ENCODE measurements around the gene PHACTR2.
"Not testable (repeated sequence)": the region's sequence is repeated elsewhere in the genome, so short reads cannot be mapped to it uniquely, and the experiment has no call there.

PHACTR2 gene

DNA sequence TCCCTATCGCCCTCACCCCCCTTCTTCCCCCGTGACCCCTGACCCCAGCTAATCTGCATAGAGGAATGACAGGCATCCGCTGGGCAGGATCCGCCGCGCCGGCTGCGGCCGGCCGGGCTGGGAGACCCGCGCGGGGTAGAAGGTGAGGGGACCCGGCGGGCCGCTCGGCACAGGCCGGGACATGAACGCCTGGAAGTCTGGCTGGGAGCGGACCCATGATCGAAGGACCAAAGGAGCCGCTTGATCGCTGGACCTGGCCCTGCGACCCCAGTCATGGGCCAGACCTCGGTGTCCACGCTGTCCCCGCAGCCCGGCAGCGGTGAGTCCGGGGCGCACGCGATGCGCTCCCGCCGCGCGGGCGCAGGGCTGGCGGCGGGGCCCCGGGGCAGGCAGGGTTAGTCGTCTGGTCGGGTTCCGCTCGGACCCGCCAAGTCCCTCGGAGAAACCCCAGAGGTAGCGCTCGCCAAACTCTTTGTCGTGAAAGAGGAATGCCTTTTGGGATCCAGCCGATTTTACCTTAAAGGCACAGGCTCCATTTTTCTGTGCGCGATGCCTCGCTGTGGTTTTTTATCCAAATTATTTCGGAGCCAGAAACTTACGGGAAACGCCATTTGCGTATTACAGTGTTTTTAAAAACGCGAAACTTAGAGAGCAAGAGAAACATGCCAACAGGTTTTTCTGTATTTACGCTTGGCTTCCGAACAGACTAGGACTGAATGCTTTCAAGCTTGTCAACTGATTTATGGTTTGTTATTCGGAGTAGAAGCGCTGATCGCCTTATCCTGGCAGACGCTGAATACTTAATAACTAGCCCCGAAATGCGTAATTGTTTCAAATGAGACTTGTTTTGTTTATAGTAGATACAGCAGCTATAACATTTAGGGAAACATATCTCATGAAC is at the start of gene PHACTR2:
TSS of gene PHACTR2 (plus strand) at position 75 of the 901 bp plus-strand sequence. CDS start at position 274, 199 bp downstream.
- DNase-seq: no peak

DNA sequence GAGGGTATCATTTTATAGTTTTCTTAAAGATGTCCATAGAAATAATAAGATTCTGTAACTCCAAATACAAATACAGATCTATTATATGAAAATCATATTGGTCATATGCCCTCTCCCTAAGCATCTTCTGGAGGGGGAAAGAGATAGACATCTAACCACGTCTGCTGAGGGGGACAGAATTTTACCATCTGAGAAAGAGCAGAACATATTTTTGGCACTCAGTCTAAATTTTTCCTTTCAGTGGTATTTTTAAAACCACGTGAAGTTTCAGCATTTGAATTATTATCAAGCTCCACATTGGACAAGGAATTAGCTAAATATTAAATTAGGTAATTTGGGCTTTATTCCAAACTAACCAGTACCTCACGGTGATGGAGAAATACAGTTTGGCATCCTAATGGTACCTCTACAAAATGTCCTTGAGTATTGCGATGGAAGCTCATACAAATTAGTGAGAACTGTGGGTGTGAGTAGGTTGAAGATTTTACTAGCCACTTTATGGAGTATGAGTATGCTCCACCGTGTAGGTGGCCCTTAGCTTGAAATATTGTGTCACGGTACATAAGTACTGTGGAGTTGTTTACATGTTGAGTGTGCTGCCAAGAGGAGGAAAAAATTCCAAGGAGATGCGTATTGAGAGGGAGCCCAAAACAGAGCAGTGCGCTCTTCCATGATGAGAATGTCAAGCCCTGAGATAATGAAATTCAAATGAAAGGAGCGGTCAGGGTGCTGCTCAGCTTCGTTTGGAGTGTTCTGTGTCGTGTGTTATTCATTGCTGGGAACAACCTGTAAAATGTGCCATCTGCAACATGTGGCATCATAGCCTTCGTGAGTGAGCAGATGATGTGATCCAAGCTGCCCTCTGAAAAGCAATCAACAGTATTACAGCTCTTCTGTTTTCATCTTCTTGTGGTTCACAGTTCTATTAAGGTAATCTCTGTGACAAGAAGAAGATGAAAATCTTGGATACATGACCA is 48.4 kb upstream of the PHACTR2 start:
- no peak for DNase-seq

DNA sequence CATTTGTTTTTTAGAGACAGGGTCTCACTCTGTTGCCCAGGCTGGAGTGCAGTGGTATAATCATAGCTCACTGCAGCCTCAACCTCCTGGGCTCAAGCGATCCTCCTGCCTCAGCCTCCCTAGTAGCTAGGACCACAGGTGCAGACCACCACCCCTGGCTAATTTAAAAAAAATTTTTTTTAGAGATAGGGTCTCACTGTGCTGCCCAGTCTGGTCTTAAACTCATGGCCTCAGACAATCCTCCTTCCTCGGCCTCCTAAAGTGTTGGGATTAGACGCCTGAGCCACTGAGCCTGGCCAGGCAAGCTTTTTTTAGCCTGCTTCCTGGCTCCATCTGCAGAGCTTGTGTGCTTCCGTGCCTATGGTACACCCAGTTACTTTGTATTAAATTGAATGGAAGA is 46.6 kb upstream of the PHACTR2 start:
- DNase-seq: not testable (repeated sequence)

DNA sequence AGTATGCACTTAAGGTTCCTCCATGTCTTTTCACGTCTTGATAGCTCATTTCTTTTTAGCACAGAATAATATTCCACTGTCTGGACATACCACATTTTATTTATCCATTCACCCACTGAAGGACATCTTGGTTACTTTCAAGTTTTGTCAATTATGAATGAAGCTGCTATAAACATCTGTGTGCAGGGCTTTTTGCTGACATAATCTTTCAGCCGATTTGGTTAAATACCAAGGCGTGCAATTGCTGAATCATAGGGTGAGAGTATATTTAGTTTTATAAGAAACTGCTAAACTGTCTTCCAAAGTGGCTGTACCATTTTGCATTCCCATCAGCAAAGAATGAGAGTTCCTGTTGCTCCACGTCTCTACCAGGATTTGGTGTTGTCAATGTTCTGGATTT is 44.9 kb upstream of the PHACTR2 start:
- no peak for DNase-seq

DNA sequence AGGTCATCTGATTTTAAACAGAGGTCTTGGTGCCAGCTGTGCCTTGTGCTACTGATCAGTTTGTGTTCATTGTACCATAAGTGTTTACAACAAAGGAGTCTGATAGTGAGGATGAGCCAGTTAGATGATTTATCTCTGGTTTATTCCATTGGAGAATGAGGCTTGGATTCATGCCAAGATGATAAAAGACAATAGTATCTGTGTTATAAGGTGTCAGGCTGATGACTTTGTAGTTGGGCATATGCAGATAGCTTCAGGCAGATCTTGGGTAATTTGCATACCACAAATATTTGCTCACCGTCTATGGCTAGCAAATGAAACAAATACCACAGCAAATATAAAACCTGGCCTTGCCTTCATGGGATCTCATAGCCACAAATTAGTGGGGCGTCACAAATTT is 43.3 kb upstream of the PHACTR2 start:
- no peak for DNase-seq

DNA sequence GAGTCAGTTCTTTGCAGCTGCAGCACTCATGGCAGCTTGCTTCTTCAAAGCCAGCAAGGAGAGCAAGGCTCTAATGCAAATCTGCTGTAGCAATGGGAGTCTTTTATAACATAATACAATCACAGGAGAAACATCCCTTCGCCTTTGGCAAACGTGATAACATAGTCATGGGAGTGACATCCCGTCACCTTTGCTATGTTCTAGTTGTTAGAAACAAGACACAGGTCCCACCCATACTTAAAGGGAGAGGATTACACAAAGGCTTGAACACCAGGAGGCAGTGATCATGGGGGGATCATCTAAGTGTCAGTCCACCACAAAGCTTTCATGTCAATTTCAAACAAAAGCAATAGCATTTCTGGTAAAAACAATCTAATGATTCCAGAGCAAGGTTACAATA is 40.1 kb upstream of the PHACTR2 start:
- no peak for DNase-seq

DNA sequence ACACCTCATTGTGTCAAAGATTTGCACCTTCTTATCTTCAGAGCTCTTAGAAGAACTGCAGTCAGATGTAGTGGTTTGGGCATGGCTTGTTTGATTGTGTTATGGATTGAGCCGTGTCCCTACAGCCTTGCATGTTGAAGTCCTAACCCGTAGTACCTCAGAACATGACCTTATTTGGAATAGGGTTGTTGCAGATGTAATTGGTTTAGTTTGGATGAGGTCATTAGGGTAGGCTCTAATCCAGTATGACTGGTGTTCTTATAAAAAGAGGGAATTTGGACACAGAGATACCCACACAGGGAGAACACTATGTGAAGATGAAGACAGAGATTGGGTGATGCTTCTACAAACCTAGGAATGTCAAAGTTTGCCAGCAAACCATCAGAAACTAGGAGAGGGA is 35.4 kb upstream of the PHACTR2 start:
- no peak for DNase-seq

DNA sequence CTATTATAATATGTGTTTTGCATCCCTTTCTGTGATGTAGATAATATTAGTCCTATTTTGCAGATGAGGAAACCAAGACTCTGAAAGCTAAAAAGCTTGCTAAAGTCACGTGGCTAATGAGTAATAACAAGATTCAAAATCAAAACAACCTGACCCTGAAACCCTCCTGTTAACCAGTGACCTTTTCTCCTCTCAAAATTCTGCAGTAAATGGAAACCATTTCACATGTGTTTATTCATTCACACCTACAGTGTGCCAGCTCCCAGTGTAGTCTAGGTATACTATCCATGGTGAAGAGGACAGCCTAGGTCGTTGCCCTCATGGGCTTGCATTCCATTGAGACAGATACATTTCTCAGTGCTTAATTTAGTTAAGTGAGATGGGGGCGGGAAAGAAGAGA is 30.6 kb upstream of the PHACTR2 start:
- no peak for DNase-seq

DNA sequence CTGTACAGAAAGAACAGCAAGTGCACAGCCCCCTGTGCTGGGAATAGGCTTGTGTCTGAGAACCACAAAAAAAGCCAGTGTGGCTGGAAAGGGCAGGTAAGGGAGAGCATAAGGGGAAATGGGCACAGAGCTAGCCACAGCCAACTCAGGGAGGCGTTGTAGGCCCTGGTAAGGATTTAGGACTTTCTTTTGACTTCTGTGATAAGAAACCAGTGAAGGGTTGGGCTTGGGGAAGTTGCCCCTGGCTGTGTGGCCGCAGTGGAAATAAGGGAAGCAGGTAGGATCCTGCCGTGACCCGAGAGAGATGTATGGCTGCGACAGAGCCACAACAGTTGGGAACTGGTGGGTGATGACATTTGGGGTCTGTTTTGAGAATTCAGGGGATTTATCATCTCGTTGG is 30.0 kb upstream of the PHACTR2 start:
- no peak for DNase-seq

DNA sequence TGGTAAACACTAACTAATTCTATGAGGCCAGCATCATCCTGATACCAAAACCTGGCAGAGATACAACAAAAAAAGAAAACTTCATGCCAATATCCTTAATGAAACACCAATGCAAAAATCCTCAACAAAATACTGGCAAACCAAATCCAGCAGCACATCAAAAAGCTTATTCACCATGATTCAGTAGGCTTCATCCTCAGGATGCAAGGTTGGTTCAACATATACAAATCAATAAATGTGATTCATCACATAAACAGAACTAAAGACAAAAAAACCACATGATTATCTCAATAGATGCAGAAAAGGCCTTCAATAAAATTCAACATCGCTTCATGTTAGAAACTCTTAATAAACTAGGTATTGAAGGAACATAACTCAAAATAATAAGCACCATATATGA is 28.4 kb upstream of the PHACTR2 start:
- DNase-seq: not testable (repeated sequence)

DNA sequence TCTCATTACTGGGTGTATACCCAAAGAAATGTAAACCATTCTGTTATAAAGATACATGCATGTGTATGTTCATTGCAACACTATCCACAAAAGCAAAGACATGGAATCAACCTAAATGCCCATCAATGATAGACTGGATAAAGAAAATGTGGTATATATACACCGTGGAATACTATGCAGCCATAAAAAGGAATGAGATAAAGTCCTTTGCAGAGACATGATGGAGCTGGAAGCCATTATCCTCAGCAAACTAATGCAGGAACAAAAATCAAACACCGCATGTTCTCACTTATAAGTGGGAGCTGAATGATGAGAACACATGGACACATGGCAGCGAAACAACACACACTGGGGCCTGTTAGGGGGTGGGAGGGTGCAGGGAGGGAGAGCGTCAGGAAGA is 26.4 kb upstream of the PHACTR2 start:
- not testable (repeated sequence) for DNase-seq

DNA sequence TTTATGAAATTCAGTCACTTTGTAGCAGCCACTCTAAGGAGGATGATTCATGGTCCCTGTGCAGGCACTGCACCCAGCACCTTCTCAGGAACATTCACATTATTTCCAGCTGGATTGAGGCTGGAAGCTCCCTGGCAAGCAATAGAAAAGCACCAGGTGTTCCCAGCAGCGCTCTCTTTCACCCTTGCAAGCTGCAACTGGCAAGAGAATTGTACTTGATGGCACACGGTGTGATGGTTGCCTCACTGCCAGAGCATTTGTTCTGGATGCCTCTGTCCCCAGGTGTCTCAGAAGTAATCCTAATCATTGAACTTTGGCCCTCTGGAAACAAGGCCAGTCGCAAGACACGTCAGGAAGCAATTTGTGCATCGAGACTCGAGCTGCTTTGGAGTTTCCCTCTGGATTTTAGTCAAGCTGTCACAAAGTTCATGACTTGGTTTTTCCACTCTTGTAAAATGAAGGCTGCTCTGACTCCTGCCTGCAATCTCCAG is 24.9 kb upstream of the PHACTR2 start:
- DNase-seq: no peak

DNA sequence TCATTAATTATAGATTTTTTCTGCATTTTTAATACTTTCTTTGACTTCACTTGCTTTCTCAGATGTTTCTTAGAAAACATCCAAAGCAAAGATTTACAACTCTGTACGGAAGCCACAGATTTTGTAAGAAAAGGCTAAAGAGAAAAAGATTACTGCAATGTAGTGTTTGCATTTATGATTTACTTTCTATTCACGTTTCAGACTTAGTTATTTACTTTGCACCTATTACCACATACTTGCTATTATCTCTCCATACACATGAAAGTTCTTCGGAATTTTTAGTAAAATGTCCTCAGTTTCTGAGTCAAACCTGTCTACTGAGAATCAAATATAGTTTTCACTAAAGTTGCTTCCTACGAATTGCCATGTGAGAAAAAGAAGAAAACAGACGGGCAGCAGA is 22.2 kb upstream of the PHACTR2 start:
- DNase-seq: no peak

DNA sequence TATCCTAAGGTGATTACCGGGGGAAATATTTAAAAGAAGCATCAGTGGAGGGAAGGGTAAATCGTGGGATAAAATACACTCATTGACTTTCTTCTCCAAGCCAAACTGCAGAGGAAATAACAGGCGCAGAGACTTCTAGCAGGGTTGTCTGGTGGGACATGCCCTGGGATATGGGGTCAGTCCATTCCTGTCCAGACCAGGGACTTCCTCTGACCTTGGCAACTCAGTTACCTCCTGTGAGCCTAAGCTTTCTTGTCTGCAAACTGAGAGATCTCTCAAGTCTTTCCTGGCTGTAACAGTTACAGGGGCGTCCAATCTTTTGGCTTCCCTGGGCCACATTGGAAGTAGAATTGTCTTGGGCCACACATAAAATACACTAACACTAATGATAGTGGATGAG is 21.7 kb upstream of the PHACTR2 start:
- no peak for DNase-seq

DNA sequence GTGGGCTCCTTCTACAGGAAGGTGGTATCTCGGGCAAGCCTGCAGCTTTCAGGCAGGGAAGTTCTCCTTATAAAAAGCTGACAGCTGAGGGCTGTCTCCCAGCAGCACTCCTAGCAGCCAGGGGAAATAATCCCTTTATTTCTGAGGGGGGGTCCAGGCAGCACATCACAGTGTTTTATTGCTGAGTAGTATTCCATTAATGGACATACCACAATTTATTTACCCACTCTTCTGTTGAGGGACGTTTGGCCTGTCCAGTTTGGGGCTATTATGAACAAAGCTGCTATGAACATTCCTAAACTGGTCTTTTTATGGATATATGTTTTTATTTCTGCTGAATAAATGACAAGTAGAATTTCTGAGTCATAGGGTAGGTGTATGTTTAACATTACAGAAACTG is 20.0 kb upstream of the PHACTR2 start:
- DNase-seq: no peak

DNA sequence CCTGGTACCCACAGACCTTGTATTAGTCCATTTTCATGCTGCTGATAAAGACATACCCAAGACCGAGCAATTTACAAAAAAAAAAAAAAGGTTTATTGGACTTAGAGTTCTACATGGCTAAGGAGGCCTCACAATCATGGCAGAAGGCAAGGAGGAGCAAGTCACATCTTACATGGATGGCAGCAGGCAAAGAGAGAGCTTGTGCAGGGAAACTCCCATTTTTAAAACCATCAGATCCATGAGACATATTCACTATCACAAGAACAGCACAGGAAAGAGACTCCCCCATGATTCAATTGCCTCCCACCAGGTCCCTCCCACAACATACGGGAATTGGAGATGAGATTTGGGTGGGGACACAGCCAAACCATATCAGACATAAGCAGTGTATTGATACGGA is 17.6 kb upstream of the PHACTR2 start:
- not testable (repeated sequence) for DNase-seq

DNA sequence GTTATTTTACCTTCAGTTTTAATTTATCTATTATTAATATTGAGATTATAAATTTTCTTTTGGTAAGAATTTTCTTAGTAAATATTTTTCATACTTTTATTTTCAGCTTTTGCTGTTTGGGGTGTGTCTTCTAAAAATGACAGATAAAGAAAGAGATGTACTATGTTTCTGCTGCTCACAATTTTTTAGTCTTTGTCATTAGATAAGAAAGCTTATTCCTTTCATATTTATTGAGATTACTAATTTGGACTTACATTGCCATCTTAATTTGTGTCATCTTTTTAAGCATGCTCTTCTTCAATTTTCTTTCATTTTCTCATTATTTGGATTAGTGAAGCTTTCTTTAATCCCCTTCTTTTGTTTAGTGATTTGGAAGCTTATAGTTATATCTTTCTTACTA is 13.6 kb upstream of the PHACTR2 start:
- no peak for DNase-seq

DNA sequence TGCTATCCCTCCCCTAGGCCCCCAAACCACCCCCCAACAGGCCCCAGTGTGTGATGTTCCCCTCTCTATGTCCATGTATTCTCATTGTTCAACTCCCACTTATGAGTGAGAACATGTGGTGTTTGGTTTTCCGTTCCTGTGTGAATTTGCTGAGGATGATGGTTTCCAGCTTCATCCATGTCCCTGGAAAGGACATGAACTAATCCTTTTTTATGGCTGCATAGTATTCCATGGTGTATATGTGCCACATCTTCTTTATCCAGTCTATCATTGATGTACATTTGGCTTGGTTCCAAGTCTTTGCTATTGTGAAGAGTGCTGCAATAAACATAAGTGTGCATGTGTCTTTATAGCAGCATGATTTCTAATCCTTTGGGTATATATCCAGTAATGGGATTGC is 11.8 kb upstream of the PHACTR2 start:
- not testable (repeated sequence) for DNase-seq

DNA sequence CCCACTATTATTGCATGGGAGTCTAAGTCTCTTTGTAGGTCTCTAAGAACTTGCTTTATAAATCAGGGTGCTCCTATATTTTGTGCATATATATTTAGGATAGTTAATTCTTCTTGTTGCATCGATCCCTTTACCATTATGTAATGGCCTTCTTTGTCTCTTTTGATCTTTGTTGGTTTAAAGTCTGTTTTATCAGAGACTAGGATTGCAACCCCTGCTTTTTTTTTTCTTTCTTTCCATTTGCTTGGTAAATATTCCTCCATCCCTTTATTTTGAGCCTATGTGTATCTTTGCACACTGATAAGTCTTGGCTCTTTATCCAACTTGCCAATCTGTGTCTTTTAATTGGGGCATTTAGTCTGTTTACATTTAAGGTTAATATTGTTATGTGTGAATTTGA is 8.3 kb upstream of the PHACTR2 start:
- DNase-seq: not testable (repeated sequence)

DNA sequence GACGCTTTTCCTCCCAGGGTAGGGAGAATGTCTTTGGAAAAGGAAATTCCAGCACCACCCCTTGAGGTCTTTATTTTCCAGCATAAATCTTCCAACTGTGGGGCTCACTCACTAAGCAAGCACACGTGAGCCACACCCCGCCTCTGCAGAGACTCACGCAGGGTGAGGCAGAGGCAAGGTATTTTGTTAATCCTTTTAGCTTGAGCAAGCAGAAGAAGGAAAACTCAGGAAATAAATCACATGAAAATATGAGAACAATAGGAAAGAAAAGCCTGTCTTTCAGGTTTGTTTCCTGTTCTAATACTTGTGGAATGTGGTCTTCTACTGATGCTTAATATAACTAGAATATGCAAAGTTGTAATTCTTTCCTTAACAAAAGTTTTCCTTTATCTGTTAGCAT is 4.1 kb upstream of the PHACTR2 start:
- DNase-seq: no peak

DNA sequence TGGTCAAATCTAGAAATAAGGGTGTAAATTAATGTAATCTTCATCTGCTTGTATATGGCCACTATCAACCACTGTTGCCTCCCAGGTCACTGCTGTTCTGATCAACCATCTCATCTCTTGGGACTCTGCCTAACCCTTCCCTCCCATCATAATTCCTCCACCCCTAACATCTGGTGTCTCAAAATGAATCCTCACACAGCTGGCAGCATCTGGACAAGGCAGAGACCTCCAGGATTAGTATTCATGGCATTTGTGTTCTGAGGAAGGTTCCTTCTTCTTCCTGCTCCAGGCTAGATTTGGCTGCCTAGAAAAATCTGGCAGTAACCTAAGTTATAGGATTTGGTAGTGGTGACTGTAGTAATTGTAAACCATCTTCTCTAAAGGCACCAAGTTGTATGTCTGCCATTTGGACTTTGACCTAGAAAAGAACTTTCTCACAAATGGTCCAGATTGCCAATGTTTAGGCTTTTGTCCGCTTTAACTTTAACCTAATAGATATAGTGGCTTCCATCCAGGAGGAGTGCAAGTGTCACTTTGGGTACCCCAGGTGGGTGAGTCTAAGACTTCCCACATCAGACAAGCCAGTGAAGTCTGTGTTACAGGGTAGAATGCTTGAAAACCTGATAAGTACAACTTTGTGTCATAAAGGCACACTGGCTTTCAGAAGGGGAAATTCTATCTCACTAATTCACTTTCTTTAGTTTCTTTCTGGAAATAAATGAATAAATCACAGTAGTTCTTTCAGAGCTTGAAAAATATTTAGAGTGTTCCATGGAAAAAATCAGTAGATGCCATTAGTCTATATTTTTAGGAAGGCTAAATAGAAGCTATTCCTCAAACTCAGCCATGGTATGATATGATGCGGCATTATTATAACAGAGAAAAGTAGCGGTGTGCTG is 3.0 kb upstream of the PHACTR2 start:
- no peak for DNase-seq

DNA sequence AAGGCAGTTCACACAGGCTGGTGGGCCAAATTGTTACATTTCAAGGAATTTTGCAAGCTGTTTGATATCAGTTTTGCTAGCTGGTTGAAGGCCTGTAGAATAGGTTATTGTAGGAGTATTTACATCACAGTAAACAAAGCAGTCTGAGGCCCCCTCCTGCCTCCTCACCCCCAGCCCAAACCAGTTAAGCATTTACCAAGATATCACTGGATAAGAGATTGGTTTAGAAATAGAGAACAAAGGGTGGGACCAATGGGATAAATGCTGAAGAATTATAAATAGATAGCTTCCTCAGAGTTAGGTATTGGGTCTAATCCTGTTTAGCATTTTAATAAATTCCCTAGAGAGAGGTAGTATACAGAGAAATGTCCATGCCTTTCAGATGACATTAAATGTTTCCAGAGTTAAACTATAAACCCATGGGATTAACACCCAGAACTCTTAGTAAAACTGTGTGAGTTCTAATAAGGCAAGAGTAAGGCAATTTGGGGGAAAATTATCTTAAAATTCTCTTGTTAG is 2.3 kb upstream of the PHACTR2 start:
- no peak for DNase-seq
